Measurements from ENCODE around the gene PXDN. TPM values are rescaled to one million over a fixed set of nuclear protein-coding genes. Genes with fewer than 3 reads are reported as not detected.
"Not testable (repeated sequence)": the region's sequence is repeated elsewhere in the genome, so short reads cannot be mapped to it uniquely, and the experiment has no call there.

Gene PXDN
- total RNA-seq, 4 donors from 2014 or later, result 7.0 to 9.5 (median 9.4) TPM

- no peaks in the 10 kb centered on the region for H3K27me3 ChIP-seq
- H3K36me3 ChIP-seq, result no peaks in the 10 kb centered on the region
- TF ChIP-seq POLR2A (IDR thresholded peaks at IDR 0.05), result no peak
- TF ChIP-seq, protein P1, sequence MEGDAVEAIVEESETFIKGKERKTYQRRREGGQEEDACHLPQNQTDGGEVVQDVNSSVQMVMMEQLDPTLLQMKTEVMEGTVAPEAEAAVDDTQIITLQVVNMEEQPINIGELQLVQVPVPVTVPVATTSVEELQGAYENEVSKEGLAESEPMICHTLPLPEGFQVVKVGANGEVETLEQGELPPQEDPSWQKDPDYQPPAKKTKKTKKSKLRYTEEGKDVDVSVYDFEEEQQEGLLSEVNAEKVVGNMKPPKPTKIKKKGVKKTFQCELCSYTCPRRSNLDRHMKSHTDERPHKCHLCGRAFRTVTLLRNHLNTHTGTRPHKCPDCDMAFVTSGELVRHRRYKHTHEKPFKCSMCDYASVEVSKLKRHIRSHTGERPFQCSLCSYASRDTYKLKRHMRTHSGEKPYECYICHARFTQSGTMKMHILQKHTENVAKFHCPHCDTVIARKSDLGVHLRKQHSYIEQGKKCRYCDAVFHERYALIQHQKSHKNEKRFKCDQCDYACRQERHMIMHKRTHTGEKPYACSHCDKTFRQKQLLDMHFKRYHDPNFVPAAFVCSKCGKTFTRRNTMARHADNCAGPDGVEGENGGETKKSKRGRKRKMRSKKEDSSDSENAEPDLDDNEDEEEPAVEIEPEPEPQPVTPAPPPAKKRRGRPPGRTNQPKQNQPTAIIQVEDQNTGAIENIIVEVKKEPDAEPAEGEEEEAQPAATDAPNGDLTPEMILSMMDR (IDR thresholded peaks at IDR 0.05), result no peak
- TF ChIP-seq EP300 (IDR thresholded peaks at IDR 0.05), result no peak
- no peak for TF ChIP-seq POLR2AphosphoS5 (IDR thresholded peaks at IDR 0.05)
- H3K4me3 ChIP-seq, result no peak overlapping the region
- 91% methylated on average over 10 of the region's 22 CpGs for WGBS
- H3K27ac ChIP-seq, result no peak overlapping the region
- no peaks in the 10 kb centered on the region for H3K9me3 ChIP-seq
- no peak for DNase-seq (ENCODE audit: low spot score in 2 of 2)
- H3K4me1 ChIP-seq, result peaks cover 27% of the 10 kb centered on the region
These were observed 31.0 kb downstream of the PXDN start for GRCh38 chr2:1713142-1713838.

DNA sequence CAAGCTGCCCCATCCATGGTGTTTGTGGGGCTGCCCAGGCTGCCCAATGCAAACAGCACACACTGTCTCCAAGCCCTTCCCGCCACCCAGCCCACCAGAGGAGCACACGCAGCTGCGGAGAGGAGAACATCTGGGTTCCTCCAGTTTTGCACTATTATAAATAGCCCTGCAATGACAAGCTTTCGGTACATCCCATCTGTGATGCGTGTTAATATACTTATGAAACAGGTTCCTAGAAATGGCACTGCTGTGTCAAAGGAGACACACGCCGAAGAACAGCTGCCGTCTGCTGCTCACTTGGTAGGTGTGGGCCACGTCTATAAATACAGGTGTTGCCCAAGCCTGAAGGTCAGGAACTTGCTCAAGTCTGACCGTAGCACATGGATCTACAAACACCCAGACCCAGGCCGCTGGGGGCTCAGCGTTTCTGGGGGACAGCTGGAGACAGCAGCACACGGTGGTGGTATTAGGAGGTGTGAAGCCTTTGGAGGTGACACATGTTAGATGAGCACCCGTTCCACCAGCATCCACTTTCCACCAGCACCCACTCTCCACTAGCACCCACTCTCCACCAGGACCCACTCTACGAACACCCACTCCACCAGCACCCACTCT lies 34.3 kb downstream of the PXDN start:
- no peak overlapping the region for H3K27ac ChIP-seq
- H3K27me3 ChIP-seq, result no peaks in the 10 kb centered on the region
- TF ChIP-seq POLR2AphosphoS5 (IDR thresholded peaks at IDR 0.05) (no peak), POLR2A (IDR thresholded peaks at IDR 0.05) (no peak), EP300 (IDR thresholded peaks at IDR 0.05) (no peak)
- TF ChIP-seq, protein P1 (IDR thresholded peaks at IDR 0.05), result no peak
- H3K9me3 ChIP-seq, result no peaks in the 10 kb centered on the region
- WGBS, result 87% methylated on average over 11 of the region's 15 CpGs
- DNase-seq (ENCODE audit: low spot score in 2 of 2), result no peak
- no peak overlapping the region for H3K4me3 ChIP-seq
- no peaks in the 10 kb centered on the region for H3K36me3 ChIP-seq
- H3K4me1 ChIP-seq, result peaks cover 33% of the 10 kb centered on the region

DNA sequence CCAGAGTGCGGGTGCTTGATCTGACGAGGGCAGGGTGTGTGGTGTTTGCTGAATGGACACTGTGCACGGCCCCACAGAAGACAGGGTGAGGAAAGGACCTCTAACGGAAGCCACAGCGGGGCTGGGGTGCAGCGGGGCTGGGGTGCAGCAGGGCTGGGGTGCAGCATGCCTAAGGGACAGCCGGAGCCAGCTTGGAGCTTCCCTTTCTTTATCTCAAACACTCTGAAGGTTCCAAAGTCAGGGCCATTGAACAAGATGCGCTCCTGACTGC lies 35.0 kb downstream of the PXDN start:
- Histone ChIP-seq H3K9me3 (no peaks in the 10 kb centered on the region), H3K27me3 (no peaks in the 10 kb centered on the region), H3K4me1 (peaks cover 29% of the 10 kb centered on the region), H3K4me3 (no peak overlapping the region), H3K36me3 (no peaks in the 10 kb centered on the region), H3K27ac (no peak overlapping the region)
- no peak for DNase-seq (ENCODE audit: low spot score in 2 of 2)
- TF ChIP-seq POLR2A (IDR thresholded peaks at IDR 0.05) (no peak), POLR2AphosphoS5 (IDR thresholded peaks at IDR 0.05) (no peak), EP300 (IDR thresholded peaks at IDR 0.05) (no peak)
- 96% methylated on average over 8 of the region's 8 CpGs for WGBS

- no peaks in the 10 kb centered on the region for H3K36me3 ChIP-seq
- no peak for DNase-seq (ENCODE audit: low spot score in 2 of 2)
- H3K27ac ChIP-seq, result peak overlapping the region; percentile 81
- no peaks in the 10 kb centered on the region for H3K27me3 ChIP-seq
- 73% methylated on average over 26 of the region's 34 CpGs for WGBS
- no peak overlapping the region for H3K4me3 ChIP-seq
- TF ChIP-seq POLR2A (IDR thresholded peaks at IDR 0.05) (no peak), POLR2AphosphoS5 (IDR thresholded peaks at IDR 0.05) (no peak), EP300 (IDR thresholded peaks at IDR 0.05) (no peak)
- TF ChIP-seq, protein P1 (IDR thresholded peaks at IDR 0.05), result no peak
- H3K4me1 ChIP-seq, result peaks cover 29% of the 10 kb centered on the region
- no peaks in the 10 kb centered on the region for H3K9me3 ChIP-seq
These were observed 35.6 kb downstream of the PXDN start for GRCh38 chr2:1708476-1709334.

GRCh38 chr2:1707771-1708418 lies 36.4 kb downstream of the PXDN start:
- no peaks in the 10 kb centered on the region for H3K9me3 ChIP-seq
- peaks cover 29% of the 10 kb centered on the region for H3K4me1 ChIP-seq
- 18% methylated on average over 14 of the region's 21 CpGs for WGBS
- no peaks in the 10 kb centered on the region for H3K27me3 ChIP-seq
- TF ChIP-seq, protein P1 (IDR thresholded peaks at IDR 0.05), result no peak
- TF ChIP-seq POLR2AphosphoS5 (IDR thresholded peaks at IDR 0.05), result peak in 2 of 3 donors; percentile 13 to 54
- TF ChIP-seq EP300 (IDR thresholded peaks at IDR 0.05), result no peak
- no peaks in the 10 kb centered on the region for H3K36me3 ChIP-seq
- no peak overlapping the region for H3K4me3 ChIP-seq
- H3K27ac ChIP-seq, result peak overlapping the region; percentile 81
- no peak for DNase-seq (ENCODE audit: low spot score in 2 of 2)

DNA sequence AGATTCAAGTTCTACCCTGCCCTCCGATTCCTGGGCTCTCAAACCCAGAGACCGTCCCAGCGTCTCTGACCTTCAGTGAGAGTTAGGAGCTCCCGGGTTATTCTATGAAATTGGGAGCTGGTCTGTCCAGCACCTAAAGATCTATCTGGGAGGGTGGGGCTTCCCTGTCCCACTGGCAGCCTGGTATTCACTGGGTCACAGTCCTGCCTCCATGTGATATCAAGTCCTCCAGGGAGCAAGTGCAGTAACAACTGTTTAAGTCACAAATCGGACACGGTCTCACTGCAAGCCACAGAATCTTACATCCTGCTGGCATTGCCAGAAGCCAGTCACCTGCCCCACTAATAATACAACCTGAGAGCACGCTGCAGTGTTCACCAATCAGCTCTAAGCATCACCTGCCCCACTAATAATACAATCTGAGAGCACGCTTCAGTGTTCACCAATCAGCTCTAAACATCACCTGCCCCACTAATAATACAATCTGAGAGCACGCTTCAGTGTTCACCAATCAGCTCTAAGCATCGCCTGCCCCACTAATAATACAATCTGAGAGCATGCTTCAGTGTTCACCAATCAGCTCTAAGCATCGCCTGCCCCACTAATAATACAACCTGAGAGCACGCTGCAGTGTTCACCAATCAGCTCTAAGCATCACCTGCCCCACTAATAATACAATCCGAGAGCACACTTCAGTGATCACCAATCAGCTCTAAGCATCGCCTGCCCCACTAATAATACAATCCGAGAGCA lies 38.0 kb downstream of the PXDN start:
- not testable (repeated sequence) for H3K36me3 ChIP-seq; DNase-seq (ENCODE audit: low spot score in 2 of 2); H3K27me3 ChIP-seq; H3K27ac ChIP-seq; H3K4me3 ChIP-seq; H3K9me3 ChIP-seq
- peaks cover 29% of the 10 kb centered on the region for H3K4me1 ChIP-seq
- whole genome bisulfite sequencing, result 90% methylated on average over 8 of the region's 15 CpGs

All from suprapubic skin (tissue), 4 donors.